GM19324 (cell line): ENCODE data around the gene IL21R.

ENCODE experiments used
- ATAC-seq: cut with Tn5 transposase; IDR thresholded peaks from one replicate; pipeline ENCODE4 v1.9.1; 2021; ENCODE audit warnings: mild to moderate bottlenecking, moderate library complexity; ENCODE audit not compliant: unreplicated experiment, low FRiP score

Gene IL21R

DNA sequence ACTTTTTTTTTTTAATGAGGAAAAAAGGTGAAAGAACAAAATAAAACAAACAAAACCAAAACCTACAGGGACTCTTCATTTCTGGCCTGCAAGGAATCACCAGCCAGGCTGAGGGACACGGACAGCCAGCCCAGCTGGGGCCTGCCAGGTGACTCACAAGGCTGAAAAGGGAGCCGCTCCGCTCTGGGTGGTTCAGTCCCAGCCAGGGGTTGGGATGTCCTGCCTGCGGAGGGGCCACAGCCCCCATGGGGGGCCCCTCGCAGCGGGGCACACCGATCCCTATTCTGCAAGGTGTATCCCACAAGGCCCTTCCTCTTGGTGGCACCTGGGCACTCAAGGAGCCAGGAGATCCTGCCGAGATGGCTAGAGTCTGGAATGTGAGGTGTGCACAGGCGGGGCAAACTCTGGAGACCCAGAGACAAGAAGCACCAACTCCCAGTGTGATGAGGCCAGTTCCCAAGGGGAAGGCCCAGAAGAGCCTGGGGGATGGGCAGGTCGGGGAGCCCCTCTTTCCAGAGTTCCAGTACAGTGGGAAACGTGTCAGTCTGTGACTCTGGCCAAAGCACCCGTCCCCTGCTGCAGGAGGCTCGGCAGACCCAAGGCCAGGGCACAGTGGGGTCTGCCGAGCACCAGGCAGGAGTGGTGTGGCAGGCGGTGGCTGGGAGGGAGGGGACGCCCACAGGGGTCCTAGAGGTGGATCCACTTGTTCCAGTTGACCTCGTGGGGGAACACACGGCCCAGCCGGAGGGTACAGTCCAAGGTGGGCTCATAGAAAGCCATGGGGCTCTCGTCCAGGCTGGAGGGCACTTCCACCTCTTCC, 58.9 kb downstream of the IL21R start:
- ATAC-seq = no peak

GRCh38 chr16:27461483-27462171, 59.7 kb downstream of the IL21R start:
- ATAC-seq = no peak

DNA sequence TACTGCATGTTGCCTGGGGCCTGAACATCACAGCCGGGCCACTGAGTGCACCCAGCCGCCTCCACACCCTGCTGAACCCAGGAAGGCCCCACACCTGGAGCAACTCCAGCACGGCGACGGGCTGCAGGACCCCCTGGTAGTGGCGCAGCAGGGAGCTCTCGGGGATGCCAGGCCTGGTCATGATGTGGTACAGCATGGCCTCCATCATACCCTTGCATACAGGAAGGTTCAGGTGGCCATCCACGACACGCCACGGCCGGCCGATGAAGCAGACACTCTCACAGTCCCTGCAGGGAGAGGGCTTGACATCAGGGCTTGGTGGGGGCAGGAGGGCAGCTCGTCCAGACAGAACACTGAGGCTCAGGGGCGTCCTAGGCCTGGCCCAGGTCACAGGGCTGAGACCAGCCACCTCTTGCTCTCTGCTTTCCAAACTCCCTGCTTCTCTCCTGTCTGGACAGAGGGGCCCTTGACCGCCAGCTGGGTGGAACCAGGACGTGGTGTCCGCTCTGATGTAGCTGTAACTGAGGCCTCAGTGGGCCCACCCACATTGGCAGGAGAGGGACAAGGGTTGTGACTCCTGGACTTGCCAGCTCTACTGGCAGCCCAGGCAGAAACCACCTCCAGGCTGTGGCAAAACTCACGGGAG, 60.3 kb downstream of the IL21R start:
- no peak for ATAC-seq

DNA sequence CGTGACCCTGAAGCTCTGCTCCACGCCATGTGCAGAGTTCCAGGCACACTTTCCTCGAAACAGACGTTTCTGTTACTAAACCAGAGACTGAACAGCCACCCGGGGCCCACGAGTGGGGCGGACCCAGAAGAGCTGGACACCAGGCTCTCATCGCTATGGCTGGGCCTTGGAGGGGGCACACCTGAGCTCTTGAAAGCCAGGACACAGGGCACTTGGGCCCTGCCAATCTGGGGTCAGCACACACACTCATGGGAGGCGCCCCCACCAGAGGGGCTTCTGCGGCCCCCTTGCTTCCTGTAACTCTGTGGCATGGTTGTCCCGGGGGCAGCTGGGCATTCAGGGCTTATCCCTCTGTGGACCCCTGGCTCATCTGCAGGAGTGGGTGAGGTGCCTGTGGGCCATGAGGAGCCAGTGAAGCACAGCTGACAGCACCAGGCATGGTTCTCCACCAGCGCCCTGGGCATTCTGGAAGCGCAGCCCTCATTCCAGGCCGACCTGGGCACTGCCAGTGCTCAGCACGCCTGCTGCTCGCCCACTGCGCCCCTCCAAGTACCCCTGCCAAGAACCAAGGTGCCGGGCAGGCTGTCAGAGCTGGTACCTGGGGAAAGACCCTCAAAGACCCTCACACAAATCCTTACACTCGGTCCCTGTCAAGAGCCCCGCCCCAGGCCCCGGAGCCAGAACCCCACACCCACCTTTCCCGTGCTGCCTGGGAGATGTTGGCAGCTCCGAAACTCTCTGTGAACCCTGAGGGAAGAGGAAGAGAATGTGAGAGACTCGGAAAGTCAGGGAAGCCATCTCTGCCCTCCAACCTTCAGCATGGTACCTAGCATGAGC, 61.1 kb downstream of the IL21R start:
- no peak for ATAC-seq

DNA sequence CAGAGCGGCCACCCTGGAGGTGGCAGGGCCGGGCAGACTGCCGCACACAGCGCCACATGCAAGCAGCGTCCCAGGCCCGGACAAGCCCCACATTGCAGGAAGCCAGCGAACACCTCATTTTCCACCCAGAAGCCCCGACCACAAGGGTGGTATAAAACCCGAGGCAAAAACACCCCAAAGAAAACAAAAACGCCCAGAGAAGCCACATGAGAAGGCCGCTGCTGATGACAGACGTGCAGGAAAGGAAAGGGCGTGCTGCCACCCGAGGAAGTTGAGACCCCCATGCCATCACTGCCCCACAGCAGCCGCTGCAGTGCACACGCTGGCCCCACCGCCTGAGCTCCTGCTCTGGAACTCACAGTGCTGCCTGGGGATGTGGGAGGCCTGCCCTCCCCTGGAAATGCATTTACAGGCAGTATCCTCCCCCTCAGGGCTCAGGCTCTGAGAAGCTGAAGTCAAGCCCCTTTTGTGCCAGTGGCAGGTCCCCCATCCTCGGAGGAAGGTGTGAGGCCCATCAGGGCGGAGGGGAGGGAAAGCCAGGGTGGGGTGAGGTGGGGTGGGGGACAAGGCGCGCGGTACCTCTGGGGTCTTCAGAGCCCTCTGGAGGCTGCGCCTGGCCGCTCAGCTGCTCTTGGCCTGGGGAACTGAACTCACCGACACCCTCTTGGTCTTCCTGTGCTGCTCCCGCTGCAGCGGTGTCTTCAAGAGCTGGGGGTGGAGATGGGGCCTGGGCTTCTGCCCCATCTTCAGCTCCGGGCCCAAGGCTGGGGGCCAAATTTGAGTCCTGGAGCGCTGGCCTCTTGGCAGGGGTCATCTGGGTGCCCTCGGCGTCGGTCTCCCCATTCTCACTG, 62.0 kb downstream of the IL21R start:
- ATAC-seq = no peak

DNA sequence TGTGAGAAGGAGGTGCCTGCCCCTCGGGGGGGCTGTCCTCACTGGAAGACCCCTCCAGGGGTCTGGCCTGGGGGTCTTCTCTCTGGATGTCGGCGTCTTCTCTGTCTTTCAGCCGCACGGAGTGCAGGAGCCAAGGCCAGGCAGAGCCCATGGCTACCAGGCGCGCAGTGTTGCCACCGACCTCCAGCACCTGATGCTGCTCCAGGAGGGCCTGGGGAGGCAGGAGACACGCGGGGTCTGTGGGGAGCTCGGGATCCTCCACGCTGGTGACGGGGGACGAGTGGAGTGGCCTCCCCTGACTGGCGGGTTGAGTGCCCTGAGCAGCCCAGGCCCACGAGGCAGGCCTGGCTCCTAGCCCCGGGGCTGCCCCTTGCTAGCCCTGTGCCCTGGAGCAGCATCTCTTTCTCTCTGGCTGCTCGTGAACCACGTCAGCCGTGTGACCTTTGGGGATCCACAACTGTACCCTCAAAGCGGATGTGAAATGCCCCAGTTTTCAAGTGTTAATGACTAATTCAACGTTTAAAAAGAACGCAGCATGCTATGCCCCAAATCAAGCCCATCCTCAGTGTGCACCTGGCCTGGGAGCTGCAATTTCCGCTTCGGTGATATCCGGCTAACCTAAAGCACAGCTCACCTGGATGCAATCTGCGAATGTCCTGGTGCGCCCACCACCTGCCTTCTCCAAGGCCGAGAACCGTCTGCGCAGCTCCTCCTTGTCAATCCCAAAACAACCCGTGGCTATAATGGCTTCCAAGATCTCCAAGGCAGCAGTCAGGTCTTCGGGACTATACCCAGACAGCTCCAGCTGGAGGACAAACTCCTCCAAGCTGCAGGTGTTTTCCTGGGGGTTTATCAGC, 62.9 kb downstream of the IL21R start:
- ATAC-seq = no peak

DNA sequence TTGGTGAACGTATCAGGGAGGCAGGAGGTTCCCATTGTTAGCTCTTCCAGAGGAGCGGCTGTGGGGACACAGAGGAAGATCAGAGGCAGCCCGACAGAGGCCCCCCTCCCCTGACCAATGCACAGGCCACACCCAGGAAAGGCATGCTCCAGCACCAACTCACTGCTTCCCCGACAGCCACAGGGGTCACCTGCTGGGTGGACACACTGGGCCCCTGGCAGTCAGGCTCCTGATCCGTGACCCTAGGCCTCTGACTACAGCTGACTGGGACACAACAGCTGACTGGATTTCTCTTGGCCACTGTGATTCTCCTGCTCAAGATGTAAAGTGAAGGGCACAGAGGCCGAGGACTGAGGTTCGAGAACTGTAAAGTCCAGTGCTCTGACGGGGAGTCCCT, 63.5 kb downstream of the IL21R start:
- ATAC-seq = no peak

DNA sequence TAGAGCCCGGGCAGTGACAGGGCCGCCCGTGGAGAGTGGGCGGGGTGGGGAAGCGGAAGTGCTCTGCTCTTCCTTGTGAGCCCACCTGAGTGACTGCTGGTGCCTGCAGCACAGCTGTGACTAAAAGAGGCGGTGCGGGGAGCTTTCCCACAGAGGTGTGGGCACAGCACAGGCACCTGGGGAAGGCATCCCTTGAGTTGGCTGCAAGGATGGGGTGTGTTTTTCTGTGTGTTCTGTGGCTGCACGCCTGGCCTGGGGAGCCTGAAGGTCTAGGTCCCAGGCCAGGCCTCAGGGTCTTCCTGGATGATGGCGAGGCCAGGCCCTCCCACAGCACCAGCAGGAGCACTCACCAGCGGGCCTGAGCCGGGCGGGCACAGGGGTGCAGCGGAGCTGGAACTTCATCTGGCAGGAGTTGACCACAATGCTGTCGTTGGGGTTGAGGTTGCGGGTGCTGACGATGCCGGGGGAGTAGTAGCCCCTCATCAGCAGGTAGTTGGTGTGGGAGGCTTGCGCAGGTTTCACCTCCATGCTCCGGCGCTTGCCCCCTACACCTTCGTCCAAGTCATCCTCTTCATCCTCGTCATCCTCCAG, 67.1 kb downstream of the IL21R start:
- no peak for ATAC-seq

DNA sequence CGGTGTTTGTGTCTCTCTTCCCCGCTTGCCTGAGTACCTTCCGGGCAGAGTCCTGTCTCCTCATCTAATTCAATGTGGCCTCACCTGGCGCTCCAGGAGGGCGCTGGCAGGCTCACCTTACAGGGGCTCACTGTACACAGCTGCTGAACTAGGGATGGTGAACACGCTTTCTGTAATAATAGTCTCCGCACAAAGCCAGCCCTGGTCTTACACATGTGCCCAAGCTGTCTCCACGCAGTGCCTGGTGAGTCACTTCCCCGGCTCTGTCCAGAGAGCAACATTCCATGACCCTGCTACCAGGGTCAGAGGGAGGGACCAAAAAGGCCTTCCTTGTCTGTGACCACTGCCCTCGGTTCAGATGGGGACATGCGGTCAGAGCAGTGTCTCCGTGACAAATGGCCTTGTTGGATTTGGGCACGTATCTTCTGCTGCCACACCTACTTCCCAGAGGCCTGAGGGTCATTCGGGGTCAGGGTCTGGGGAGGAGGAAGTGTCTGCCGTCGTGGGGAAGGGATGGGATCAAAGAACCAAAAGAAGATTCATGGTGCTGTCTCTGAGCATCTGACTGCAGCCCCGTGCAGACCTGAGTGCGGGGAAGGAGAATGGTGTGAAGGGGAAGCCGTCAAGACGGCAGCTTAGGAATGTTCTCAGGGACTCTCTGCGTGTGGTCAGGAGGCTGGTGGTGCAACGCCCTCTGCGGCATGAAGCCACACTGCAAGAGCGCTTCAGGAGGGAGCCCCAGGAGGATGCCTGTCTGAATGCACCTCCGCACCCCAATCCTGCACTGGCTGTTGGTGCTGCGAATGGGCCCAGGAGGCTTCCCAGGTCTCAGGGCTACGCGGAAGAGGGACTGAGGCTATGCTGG, 68.8 kb downstream of the IL21R start:
- no peak for ATAC-seq

- no peak for ATAC-seq
Measured at GRCh38 chr16:27471661-27472060, 69.7 kb downstream of the IL21R start.

- ATAC-seq = no peak
Measured at GRCh38 chr16:27472091-27473020, 70.4 kb downstream of the IL21R start.

DNA sequence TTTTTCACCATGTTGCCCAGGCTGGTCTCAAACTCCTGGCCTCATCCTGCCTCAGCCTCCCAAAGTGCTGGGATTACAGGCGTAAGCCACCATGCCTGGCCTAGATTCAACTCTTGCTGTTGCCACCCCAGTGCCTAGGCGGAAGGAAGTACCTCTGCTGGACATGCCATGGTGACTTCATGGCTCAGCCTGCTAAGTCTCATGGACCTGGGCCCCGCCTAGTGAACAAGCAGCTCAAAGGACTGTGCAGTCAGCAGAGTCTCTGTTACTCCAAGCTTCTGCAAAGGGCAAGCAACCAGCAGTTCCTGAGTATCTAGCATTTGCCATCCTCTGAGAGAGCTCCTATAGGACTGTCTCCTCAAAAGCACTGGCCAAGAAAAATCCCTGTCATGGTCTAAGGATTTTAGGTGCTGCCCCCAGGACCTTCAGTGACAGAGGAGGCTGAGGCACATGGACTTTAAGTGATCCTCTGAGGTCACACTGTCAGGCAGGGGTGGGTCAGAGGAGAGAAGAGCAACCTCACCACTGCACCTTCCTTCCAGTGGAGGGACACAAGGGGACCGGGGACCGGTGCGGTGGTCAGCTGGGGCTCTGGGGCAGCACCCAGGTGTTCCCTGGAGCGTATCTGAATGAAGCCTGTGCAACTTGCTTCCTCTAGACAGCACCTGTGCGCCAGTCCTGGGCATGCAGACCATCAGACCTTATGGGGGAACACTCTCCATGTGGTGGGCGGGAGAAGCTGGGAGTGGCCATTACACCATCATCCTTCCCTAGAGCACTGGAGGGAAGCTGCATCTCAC, 71.3 kb downstream of the IL21R start:
- no peak for ATAC-seq

GRCh38 chr16:27474041-27474440, 72.1 kb downstream of the IL21R start:
- no peak for ATAC-seq

GRCh38 chr16:27474921-27475320, 72.9 kb downstream of the IL21R start:
- ATAC-seq = no peak

DNA sequence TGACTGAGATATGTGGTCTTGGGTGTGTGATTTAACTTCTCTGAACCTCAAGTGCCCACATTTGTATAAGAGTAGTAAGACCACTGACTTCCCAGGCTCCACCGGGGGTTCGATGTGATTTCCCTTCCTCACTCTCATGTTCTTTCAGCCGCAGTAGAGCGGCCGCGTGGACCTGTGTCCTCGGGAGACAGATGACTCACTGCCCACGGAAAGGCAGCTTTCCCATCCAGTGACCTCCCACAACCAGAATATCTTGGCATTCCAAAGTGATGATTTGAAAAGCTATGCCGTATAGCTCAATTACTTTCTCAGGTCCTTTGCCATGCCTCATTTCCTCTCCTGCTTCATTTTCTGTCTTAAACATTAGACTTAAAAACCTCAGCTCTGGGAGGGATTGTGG, 73.6 kb downstream of the IL21R start:
- no peak for ATAC-seq

- no peak for ATAC-seq
Measured at GRCh38 chr16:27476240-27476639, 74.3 kb downstream of the IL21R start.
